ENCODE results near the gene STEAP4. TPM values are rescaled to one million over a fixed set of nuclear protein-coding genes. Genes with fewer than 3 reads are reported as not detected.

The STEAP4 gene
- total RNA-seq, 2 donors from 2014 or later: 14.3 to 14.8 TPM

- Histone ChIP-seq H3K4me3 (no peak overlapping the region), H3K4me1 (peaks cover 5% of the 10 kb centered on the region), H3K36me3 (replicated peaks in 1 of 2; ENCODE audit: insufficient read depth in 1 of 2, low read depth in 2 of 2) (no peaks in the 10 kb centered on the region), H3K27me3 (no peaks in the 10 kb centered on the region), H3K9me3 (no peaks in the 10 kb centered on the region), H3K27ac (no peak overlapping the region)
- WGBS, 2 donors: 87 to 90% methylated on average over 2 of the region's 2 CpGs
- TF ChIP-seq CTCF (IDR thresholded peaks at IDR 0.05) (no peak), POLR2A (IDR thresholded peaks at IDR 0.05) (no peak)
- ATAC-seq (no peak), DNase-seq (no peak)
- intact Hi-C loops (cut with DNase I): no loop called here
These were observed 39.7 kb upstream of the STEAP4 start for GRCh38 chr7:88346357-88346756.

GRCh38 chr7:88344956-88345832 lies 38.5 kb upstream of the STEAP4 start:
- TF ChIP-seq CTCF (IDR thresholded peaks at IDR 0.05) (peak; percentile 22 to 68 (median 55)), POLR2A (IDR thresholded peaks at IDR 0.05) (no peak)

GRCh38 chr7:88344271-88344670 lies 37.6 kb upstream of the STEAP4 start:
- Histone ChIP-seq H3K27ac (no peak overlapping the region), H3K9me3 (no peaks in the 10 kb centered on the region), H3K36me3 (replicated peaks in 1 of 2; ENCODE audit: insufficient read depth in 1 of 2, low read depth in 2 of 2) (no peaks in the 10 kb centered on the region), H3K4me1 (peaks cover 5% of the 10 kb centered on the region), H3K27me3 (no peaks in the 10 kb centered on the region), H3K4me3 (no peak overlapping the region)
- TF ChIP-seq POLR2A (IDR thresholded peaks at IDR 0.05) (no peak), CTCF (IDR thresholded peaks at IDR 0.05) (no peak)
- intact Hi-C loops (cut with DNase I): no loop called here
- DNase-seq (no peak), ATAC-seq (no peak)
- WGBS, 2 donors: 58 to 74% methylated on average over 8 of the region's 8 CpGs

More at GRCh38 chr7:88344956-88345832, 38.5 kb upstream of the STEAP4 start:
- DNase-seq: peak; percentile 46 to 68 (median 53)
- no peaks in the 10 kb centered on the region for H3K9me3 ChIP-seq
- 15% methylated on average over 15 of the region's 15 CpGs for WGBS, 2 donors
- H3K4me1 ChIP-seq: peaks cover 5% of the 10 kb centered on the region
- intact Hi-C loops (cut with DNase I): no loop called here
- H3K27me3 ChIP-seq: no peaks in the 10 kb centered on the region
- no peak overlapping the region for H3K27ac ChIP-seq
- peak; percentile 79 for ATAC-seq
- no peaks in the 10 kb centered on the region for H3K36me3 ChIP-seq (replicated peaks in 1 of 2; ENCODE audit: insufficient read depth in 1 of 2, low read depth in 2 of 2)
- H3K4me3 ChIP-seq: no peak overlapping the region

- Histone ChIP-seq H3K36me3 (replicated peaks in 1 of 2; ENCODE audit: insufficient read depth in 1 of 2, low read depth in 2 of 2) (no peaks in the 10 kb centered on the region), H3K4me3 (no peak overlapping the region), H3K4me1 (no peaks in the 10 kb centered on the region), H3K27me3 (no peaks in the 10 kb centered on the region), H3K27ac (no peak overlapping the region), H3K9me3 (no peaks in the 10 kb centered on the region)
- TF ChIP-seq CTCF (IDR thresholded peaks at IDR 0.05): no peak
- no peak for TF ChIP-seq POLR2A (IDR thresholded peaks at IDR 0.05)
- intact Hi-C loops (cut with DNase I): no loop called here
- 60 to 62% methylated on average over 2 of the region's 2 CpGs for WGBS, 2 donors
- no peak for DNase-seq
- ATAC-seq: no peak
These were observed 32.7 kb upstream of the STEAP4 start for GRCh38 chr7:88339195-88339922.
